Suprapubic skin (tissue), 4 donors: ENCODE measurements around the gene NUP188. TPM values are rescaled to one million over a fixed set of nuclear protein-coding genes. Genes with fewer than 3 reads are reported as not detected.

Experiments
- DNase-seq, 2 donors: peaks; one replicate each; pipeline ENCODE4 v3.0.0-alpha.2; 2019; ENCODE audit warnings: low spot score in 2 of 2
- H3K27ac ChIP-seq: fragments of 200-600 bp; sonication (generic); one replicate; pipeline ENCODE4 v1.5.1; 2019
- H3K27me3 ChIP-seq: fragments of 200-600 bp; sonication (generic); one replicate; pipeline ENCODE4 v1.5.1; 2019
- H3K36me3 ChIP-seq: fragments of 200-600 bp; sonication (generic); one replicate; pipeline ENCODE4 v1.5.1; 2019
- H3K4me1 ChIP-seq: fragments of 200-600 bp; sonication (generic); one replicate; pipeline ENCODE4 v1.5.1; 2019
- H3K4me3 ChIP-seq: fragments of 200-600 bp; sonication (generic); one replicate; pipeline ENCODE4 v1.5.1; 2019; ENCODE audit warnings: mild to moderate bottlenecking
- H3K9me3 ChIP-seq: fragments of 200-600 bp; sonication (generic); one replicate; pipeline ENCODE4 v1.5.1; 2019
- EP300 ChIP-seq: sonication (generic); formaldehyde crosslinking; IDR thresholded peaks from one replicate; pipeline ENCODE4 v1.6.1; 2017; ENCODE audit warnings: antibody characterized with exemption
- POLR2A ChIP-seq, 2 donors: fragments of 450-650 bp; IDR thresholded peaks; one replicate each; pipeline ENCODE4 v1.6.1; 2017; ENCODE audit warnings: antibody characterized with exemption in 2 of 2, mild to moderate bottlenecking in 2 of 2, moderate library complexity in 2 of 2
- POLR2AphosphoS5 ChIP-seq, 3 donors: sonication (generic); formaldehyde crosslinking; IDR thresholded peaks; one replicate each; pipeline ENCODE4 v1.6.1; 2017; ENCODE audit warnings: antibody characterized with exemption in 3 of 3
- WGBS: methylation state at CpG from one replicate; pipeline ENCODE4 v1.1.5; 2018; 5-methylcytosine and 5-hydroxymethylcytosine counted together
- total RNA-seq, 4 donors: library from RNA; depleted of rRNA; stranded (reverse); fragments of >200 nt; gene quantifications; one replicate each; pipeline ENCODE4 v1.1.0, GENCODE V29; 2016
- TF ChIP-seq, protein P1 (sequence below), 2 donors: fragments of 200-600 bp in 1 of 2; fragments of 450-650 bp in 1 of 2; sonication (generic) in 1 of 2; IDR thresholded peaks; one replicate each; pipeline ENCODE4 v1.5.1; 2016 to 2019; ENCODE audit warnings: antibody characterized with exemption in 2 of 2, mild to moderate bottlenecking in 1 of 2, moderate library complexity in 1 of 2

Gene NUP188
- total RNA-seq, 4 donors from 2014 or later: 53.6 to 104 (median 60.6) TPM

DNA sequence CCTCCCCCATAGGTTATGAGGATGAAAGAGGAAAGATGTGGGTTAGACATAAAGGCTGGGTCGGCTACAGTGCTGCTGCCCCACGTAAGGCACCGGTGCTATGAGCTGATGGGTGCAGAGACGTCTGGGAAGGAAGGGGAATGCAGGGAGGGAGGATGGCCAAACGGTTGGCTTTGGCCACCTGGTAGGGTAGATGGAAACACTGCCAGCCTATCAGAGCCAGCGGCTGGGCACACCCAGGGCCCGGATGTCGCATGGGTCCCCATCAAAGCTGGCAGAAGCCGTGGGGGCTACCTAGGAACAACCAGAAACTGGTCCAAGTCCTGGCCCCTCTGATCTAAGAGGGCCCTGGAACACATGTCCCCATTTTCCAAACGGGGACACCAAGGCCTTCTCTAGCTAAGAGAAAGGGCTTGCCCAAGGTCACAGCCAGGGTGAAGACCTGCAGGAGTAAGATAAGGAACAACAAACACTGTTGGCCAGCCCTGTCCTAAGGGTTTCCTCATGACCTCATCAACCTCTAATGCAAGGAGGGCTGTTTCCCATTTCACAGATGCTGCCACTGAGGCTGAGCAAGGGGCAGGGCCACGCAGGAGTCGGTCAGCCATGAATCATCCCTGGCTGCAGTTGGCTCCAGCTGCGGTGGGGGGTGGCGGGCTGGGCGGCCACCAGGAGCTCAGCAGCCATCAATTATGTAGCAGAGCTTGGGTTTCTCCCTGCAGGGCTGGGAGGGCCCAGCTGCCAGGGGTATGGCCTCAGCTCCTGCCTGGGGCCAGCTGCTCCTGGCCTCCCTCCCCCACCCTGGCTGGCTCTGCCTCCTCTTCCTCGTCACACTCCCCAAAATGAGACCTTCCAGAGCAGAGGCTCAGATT is 75.8 kb downstream of the NUP188 start:
- peaks cover 17% of the 10 kb centered on the region for H3K36me3 ChIP-seq
- DNase-seq: no peak
- H3K9me3 ChIP-seq: no peaks in the 10 kb centered on the region
- H3K4me1 ChIP-seq: peaks cover 38% of the 10 kb centered on the region
- no peaks in the 10 kb centered on the region for H3K27me3 ChIP-seq
- no peak overlapping the region for H3K27ac ChIP-seq
- TF ChIP-seq POLR2A (IDR thresholded peaks at IDR 0.05) (no peak), POLR2AphosphoS5 (IDR thresholded peaks at IDR 0.05) (no peak), EP300 (no peak)
- TF ChIP-seq, protein P1, sequence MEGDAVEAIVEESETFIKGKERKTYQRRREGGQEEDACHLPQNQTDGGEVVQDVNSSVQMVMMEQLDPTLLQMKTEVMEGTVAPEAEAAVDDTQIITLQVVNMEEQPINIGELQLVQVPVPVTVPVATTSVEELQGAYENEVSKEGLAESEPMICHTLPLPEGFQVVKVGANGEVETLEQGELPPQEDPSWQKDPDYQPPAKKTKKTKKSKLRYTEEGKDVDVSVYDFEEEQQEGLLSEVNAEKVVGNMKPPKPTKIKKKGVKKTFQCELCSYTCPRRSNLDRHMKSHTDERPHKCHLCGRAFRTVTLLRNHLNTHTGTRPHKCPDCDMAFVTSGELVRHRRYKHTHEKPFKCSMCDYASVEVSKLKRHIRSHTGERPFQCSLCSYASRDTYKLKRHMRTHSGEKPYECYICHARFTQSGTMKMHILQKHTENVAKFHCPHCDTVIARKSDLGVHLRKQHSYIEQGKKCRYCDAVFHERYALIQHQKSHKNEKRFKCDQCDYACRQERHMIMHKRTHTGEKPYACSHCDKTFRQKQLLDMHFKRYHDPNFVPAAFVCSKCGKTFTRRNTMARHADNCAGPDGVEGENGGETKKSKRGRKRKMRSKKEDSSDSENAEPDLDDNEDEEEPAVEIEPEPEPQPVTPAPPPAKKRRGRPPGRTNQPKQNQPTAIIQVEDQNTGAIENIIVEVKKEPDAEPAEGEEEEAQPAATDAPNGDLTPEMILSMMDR (IDR thresholded peaks at IDR 0.05): no peak
- 83% methylated on average over 9 of the region's 16 CpGs for WGBS
- H3K4me3 ChIP-seq: no peak overlapping the region

DNA sequence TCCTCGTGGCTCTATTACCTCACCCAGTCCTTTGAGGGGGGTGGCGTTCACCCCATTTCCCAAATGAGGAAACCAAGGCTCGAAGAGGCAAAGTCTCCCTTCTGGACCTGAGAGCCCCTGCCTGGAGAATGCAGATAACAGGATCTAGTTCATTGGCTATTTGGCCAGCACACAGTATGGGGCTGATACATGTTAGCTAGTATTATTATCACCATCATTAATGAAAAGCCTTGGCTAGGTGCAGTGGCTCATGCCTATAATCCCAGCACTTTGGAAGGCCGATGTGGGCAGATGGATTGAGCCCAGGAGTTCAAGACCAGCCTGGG is 76.4 kb downstream of the NUP188 start:
- 91% methylated on average over 1 of the region's 4 CpGs for WGBS
- TF ChIP-seq POLR2A (IDR thresholded peaks at IDR 0.05) (no peak), POLR2AphosphoS5 (IDR thresholded peaks at IDR 0.05) (no peak), EP300 (no peak)
- TF ChIP-seq, protein P1 (IDR thresholded peaks at IDR 0.05): no peak
- no peak overlapping the region for H3K27ac ChIP-seq

DNA sequence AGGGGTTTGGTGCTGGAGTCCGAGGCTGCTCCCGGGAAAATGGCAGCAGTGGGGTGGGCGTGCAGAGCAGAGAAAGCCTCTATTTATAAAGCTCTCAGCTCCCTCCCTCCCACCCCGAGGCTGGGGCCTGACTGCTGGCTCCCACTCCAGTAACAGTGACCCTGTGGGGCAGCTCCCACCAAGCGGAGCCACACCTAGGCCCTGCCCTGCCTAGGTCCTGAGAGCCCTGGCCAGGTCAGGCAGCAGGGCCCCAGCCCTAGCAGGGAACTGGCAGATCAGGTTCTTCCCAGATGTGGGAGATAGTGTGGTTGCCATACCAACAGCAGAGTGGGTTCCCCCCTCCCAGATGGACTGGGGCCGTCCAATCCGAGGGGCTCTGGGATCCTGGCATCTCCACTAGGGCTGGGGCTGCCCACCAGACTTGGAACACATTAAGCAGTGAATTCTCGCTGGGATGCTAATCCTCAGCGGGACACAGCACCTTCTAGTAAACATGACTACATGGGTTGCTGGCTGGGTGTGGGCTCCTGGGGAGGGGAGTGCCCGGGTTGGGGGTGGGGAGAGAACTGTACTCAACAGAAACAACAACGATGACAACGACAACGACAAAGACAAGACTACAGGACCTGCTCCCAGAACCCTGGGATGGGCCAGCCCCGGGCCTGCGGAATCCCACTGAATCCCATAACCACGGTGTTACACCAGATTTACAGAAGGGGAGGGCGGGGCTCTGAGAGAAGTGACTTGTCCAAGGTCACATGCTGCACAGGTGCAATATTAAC is 79.1 kb downstream of the NUP188 start:
- Histone ChIP-seq H3K9me3 (no peaks in the 10 kb centered on the region), H3K4me1 (peaks cover 50% of the 10 kb centered on the region), H3K36me3 (no peaks in the 10 kb centered on the region), H3K4me3 (peak overlapping the region; percentile 77), H3K27ac (peak overlapping the region; percentile 81), H3K27me3 (no peaks in the 10 kb centered on the region)
- TF ChIP-seq EP300: no peak
- no peak for TF ChIP-seq POLR2A (IDR thresholded peaks at IDR 0.05)
- TF ChIP-seq, protein P1 (IDR thresholded peaks at IDR 0.05): no peak
- no peak for TF ChIP-seq POLR2AphosphoS5 (IDR thresholded peaks at IDR 0.05)
- 37% methylated on average over 14 of the region's 17 CpGs for WGBS
- DNase-seq: no peak

More for the DNA sequence above, 76.4 kb downstream of the NUP188 start:
- peaks cover 43% of the 10 kb centered on the region for H3K4me1 ChIP-seq
- H3K9me3 ChIP-seq: no peaks in the 10 kb centered on the region
- H3K27me3 ChIP-seq: no peaks in the 10 kb centered on the region
- peaks cover 12% of the 10 kb centered on the region for H3K36me3 ChIP-seq
- no peak overlapping the region for H3K4me3 ChIP-seq
- DNase-seq: no peak

DNA sequence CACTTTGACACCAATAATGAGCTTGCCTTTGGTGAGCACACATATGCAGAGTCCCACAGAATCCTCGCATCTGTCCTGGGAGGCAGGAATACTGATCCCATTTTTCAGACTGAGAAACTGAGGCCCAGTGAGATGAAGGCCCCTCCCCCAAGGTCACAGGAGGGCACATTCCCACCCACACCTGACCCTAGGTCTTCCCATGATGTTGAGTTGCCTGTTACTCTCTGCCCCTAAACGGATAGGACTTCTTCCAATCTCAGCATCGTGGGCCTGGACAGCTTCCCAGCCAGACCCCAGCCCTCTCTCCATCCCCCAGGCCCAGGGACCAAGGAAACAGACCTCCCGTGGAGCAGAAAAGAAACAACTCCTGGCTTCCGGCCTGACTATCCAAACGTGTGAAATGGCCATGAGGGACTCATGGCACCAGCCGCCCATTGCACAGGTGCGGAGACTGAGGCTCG is 79.8 kb downstream of the NUP188 start:
- peaks cover 50% of the 10 kb centered on the region for H3K4me1 ChIP-seq
- H3K9me3 ChIP-seq: no peaks in the 10 kb centered on the region
- peak overlapping the region; percentile 81 for H3K27ac ChIP-seq
- H3K27me3 ChIP-seq: no peaks in the 10 kb centered on the region
- no peaks in the 10 kb centered on the region for H3K36me3 ChIP-seq
- H3K4me3 ChIP-seq: peak overlapping the region; percentile 77
- no peak for TF ChIP-seq POLR2AphosphoS5 (IDR thresholded peaks at IDR 0.05)
- TF ChIP-seq POLR2A (IDR thresholded peaks at IDR 0.05): no peak
- no peak for TF ChIP-seq EP300
- 25% methylated on average over 4 of the region's 9 CpGs for WGBS
- DNase-seq: no peak

DNA sequence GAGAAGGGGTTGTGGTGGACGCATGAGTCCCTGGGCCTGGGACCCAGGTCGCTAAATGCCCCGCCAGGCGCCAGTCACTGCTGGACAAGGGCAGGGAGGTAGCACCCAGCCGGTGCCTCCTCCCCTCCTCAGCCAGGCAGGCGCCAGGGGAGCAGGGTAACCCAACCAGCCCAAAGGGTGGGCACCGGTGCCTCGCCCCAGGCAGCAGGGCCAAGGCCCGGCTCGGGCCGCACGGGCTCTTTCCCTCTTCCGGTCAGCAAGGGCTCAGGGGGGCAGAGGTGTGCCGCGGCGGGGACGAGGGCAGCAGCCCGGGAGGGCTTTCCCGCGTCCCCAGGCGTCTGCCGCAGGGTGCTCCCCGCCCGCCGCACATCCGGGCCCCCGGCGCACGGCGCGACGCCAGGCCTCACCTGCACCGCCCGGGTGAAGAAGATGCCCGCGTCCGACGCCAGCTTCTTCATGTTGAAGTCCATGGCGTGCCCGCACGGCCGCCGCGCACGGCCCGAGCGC is 80.2 kb downstream of the NUP188 start:
- TF ChIP-seq, protein P1 (IDR thresholded peaks at IDR 0.05): no peak
- TF ChIP-seq EP300 (no peak), POLR2AphosphoS5 (IDR thresholded peaks at IDR 0.05) (no peak), POLR2A (IDR thresholded peaks at IDR 0.05) (no peak)
- 7% methylated on average over 3 of the region's 47 CpGs for WGBS
- Histone ChIP-seq H3K36me3 (no peaks in the 10 kb centered on the region), H3K4me3 (peak overlapping the region; percentile 77), H3K27me3 (no peaks in the 10 kb centered on the region), H3K4me1 (peaks cover 46% of the 10 kb centered on the region), H3K27ac (peak overlapping the region; percentile 81), H3K9me3 (no peaks in the 10 kb centered on the region)
- DNase-seq: peak in 1 of 2 donors; percentile 82
